Activated CD4-positive, alpha-beta T cell treated with anti-CD3 and anti-CD28 coated beads, Interleukin-2, amount 10 ng/mL, durations not matched to agents 7 days and 5 days (primary cell): Measurements from ENCODE around the gene RPS19BP1. TPM values are rescaled to one million over a fixed set of nuclear protein-coding genes. Genes with fewer than 3 reads are reported as not detected.

Source experiments
- CTCF ChIA-PET: fragments of 350-600 bp; sonication (Branson Sonifier 250); formaldehyde crosslinking; loops from one replicate; lab custom pipeline; 2021; ENCODE audit warnings: antibody characterized with exemption; lab: Charles Lee
- POLR2A ChIA-PET: fragments of 350-600 bp; sonication (Branson Sonifier 250); formaldehyde crosslinking; loops from one replicate; lab custom pipeline; 2021; ENCODE audit warnings: antibody characterized with exemption; lab: Charles Lee
- DNase-seq: peaks from one replicate; pipeline ENCODE4 v3.0.0-alpha.2; 2020
- H3K27ac Mint-ChIP-seq: one replicate; pipeline ENCODE4 v1.8.0; 2021; ENCODE audit warnings: mild to moderate bottlenecking, moderate library complexity, mixed read lengths
- H3K27me3 Mint-ChIP-seq: one replicate; pipeline ENCODE4 v1.8.0; 2021; ENCODE audit warnings: mixed read lengths
- H3K36me3 Mint-ChIP-seq: one replicate; pipeline ENCODE4 v1.8.0; 2021; ENCODE audit warnings: low read depth, mixed read lengths
- H3K4me1 Mint-ChIP-seq: one replicate; pipeline ENCODE4 v1.8.0; 2021; ENCODE audit warnings: mixed read lengths
- H3K4me3 Mint-ChIP-seq: one replicate; pipeline ENCODE4 v1.8.0; 2021; ENCODE audit warnings: mild to moderate bottlenecking, moderate library complexity, mixed read lengths
- H3K9me3 Mint-ChIP-seq: one replicate; pipeline ENCODE4 v1.8.0; 2021; ENCODE audit warnings: mixed read lengths
- total RNA-seq, 2 experiments: library from RNA; stranded (reverse); gene quantifications; one replicate each; pipeline ENCODE4 v1.2.3, GENCODE V29; 2021

RPS19BP1 gene
- total RNA-seq, 2 experiments from 2014 or later, result 51.8 to 69.3 TPM

DNA sequence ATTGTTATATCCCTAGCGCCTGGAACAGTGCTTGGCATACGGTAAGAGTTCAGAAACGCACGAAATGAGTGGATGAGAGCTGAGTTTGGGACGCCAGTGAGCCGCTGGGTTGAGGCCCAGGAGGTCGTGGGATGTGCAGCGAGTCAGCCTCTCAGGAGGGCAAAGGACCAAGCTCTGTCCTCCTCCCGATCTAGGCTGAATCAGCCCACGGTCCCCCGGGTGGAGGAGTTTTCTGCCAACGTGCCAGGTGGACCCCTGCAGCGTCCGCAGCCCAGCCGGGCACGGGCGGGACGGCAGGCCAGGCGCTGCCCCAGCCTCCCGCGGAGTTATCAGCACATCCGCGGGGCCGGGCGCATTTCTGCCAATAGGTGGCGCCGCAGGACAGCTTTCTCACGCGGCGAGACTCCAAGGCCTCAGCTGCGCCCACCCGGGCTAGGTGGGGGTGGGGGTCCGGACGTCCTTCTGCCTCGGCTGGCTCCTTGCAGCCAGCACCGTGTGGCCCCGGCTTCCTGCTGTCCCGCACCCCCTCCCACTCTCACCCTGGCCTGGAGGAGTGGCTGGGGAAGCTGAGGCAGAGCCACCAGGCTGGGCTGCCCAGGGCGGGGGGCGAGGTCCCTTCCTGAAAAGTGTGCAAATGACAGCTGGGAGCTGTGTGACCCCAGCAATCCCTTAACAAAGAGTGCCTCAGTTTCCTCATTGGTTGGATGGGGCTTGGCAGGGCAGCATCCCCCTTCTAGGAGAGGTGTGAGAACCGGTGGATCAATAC, 2.2 kb upstream of the RPS19BP1 start:
- CTCF ChIA-PET, result interaction anchor here (0.5 to 4.5 kb wide), 34 partner anchors 8 to 692 kb away, joined by 3 to 57 read pairs (median 4); partner anchors contain the start of gene TNRC6B
- Mint-ChIP-seq H3K27ac (peak overlapping the region; percentile 22), H3K4me3 (no peak overlapping the region), H3K36me3 (peaks cover 21% of the 10 kb centered on the region), H3K9me3 (no peaks in the 10 kb centered on the region), H3K4me1 (peaks cover 37% of the 10 kb centered on the region), H3K27me3 (no peaks in the 10 kb centered on the region)
- peak; percentile 82 for DNase-seq
- POLR2A ChIA-PET, result no interaction called here

DNA sequence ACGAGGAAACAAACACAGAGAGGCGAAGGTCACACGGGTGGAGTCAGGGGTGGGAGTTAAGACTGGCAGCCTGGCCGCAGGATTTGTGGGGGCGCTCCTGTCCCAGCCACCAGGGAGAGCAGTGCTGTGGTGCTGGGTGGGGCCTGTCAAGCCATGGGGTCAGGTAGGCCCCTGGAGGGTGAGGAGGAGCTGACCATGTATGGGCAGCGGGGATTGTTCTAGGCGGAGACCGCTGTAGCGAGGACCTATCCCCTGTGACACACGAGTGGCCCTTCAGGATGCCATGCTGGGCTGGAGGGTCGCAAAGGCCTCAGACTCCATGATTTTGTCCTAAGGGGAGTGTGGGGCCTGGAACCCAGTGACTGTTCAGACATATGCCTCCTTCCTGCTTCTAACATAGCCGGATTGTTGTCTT, 1.6 kb upstream of the RPS19BP1 start:
- H3K27ac Mint-ChIP-seq, result peak overlapping the region; percentile 22
- ChIA-PET POLR2A (no interaction called here), CTCF (interaction anchor here (0.6 to 4.5 kb wide), 26 partner anchors 10 to 693 kb away, joined by 3 to 57 read pairs (median 5); partner anchors contain the start of gene TNRC6B)

DNA sequence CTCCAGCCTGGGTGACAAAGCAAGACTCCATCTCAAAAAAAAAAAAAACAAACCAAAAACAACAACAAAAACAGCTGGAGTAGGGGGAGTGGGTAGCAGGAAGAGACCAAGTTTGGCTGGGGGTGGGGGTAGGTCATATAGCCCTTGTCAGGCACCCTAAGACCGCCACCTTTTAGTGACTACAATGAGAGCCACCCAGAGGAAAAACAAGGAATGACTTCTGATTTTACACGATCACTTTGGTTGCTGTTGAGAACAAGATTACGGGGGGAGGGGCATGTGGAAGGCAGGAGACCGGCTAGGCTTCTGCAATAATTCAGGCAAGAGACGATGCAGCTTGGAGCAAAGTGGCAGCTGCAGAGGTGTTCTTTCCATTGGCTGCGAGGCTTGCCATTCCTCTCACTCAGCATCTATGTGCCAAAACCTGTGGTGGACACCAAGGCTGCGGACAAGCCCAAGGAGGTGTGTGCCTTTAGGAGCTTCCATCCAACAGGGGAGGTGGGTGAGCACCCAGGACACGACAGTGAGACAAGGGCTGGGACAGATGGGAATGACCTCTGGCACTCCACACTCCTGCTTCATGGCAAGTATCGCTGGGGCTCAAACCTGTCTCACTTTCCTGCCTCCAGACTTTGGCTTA, 1.7 kb downstream of the RPS19BP1 start:
- Mint-ChIP-seq H3K4me3 (peak overlapping the region; percentile 85), H3K9me3 (no peaks in the 10 kb centered on the region), H3K27ac (peak overlapping the region; percentile 76), H3K27me3 (no peaks in the 10 kb centered on the region), H3K36me3 (peaks cover 43% of the 10 kb centered on the region), H3K4me1 (peaks cover 73% of the 10 kb centered on the region)
- CTCF ChIA-PET, result interaction anchor here (0.7 to 11.4 kb wide), 10 partner anchors 11 to 1375 kb away, joined by 3 to 216 read pairs (median 12); partner anchors contain the start of genes ATF4, MIEF1 and TAB1
- POLR2A ChIA-PET, result no interaction called here
- no peak for DNase-seq

More for the DNA sequence above, 1.6 kb upstream of the RPS19BP1 start:
- Mint-ChIP-seq H3K4me3 (no peak overlapping the region), H3K36me3 (peaks cover 27% of the 10 kb centered on the region), H3K27me3 (no peaks in the 10 kb centered on the region), H3K4me1 (peaks cover 44% of the 10 kb centered on the region), H3K9me3 (no peaks in the 10 kb centered on the region)
- no peak for DNase-seq

DNA sequence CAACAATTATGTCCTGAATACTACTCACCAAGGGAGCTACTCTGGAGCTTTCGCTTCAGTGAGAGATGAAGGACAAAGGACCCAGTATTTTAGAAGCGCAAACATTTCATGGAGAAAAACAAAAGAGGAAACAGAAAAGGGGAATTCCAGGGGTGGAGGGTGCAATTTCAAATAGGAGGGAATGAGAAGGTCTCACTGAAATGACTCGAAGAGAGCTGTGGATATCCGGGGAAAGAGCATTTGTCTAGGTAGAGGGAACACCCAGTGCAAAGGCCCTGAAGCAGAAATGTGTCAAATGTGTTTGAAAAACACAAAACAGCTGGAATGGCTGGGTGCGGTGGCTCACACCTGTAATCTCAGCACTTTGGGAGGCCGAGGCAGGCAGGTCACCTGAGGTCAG, 2.4 kb downstream of the RPS19BP1 start:
- POLR2A ChIA-PET, result interaction anchor here (0.6 kb wide), 1 partner anchor 28 kb away, joined by 4 read pairs; the partner anchor contains the start of gene MIEF1

DNA sequence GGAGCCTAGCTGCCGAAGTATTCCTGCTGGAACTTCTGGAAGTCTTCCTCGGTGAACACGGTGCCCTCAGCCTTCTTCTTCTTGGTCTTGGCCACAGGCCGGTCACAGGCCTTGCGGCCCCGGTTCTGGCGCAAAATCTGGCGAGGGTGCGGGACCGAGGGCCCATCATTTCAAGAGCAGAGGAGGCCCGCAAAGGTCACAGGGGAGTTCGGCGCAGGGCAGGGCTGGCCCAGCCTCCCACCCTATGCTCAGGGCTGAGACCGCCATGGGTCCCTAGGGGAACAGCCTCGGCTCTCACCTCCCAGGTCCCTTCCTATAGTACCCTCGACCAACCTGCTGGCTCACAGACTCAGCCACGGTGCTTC, 3.1 kb downstream of the RPS19BP1 start:
- CTCF ChIA-PET, result interaction anchor here (0.6 to 11.4 kb wide), 37 partner anchors 9 to 819 kb away, joined by 3 to 216 read pairs (median 5); partner anchors contain the start of genes ATF4, CBX7, MIEF1 and RPL3
- Mint-ChIP-seq H3K4me3 (peak overlapping the region; percentile 52), H3K36me3 (peaks cover 55% of the 10 kb centered on the region), H3K9me3 (no peaks in the 10 kb centered on the region), H3K27me3 (no peaks in the 10 kb centered on the region), H3K4me1 (peaks cover 86% of the 10 kb centered on the region), H3K27ac (peak overlapping the region; percentile 80)
- POLR2A ChIA-PET, result interaction anchor here (1.0 to 1.2 kb wide), 2 partner anchors 10 to 210 kb away, joined by 6 to 7 read pairs; partner anchors contain the start of genes ATF4 and RPL3
- no peak for DNase-seq

More for the DNA sequence above, 2.4 kb downstream of the RPS19BP1 start:
- H3K9me3 Mint-ChIP-seq, result no peaks in the 10 kb centered on the region
- peaks cover 80% of the 10 kb centered on the region for H3K4me1 Mint-ChIP-seq
- H3K27ac Mint-ChIP-seq, result no peak overlapping the region
- DNase-seq, result no peak
- CTCF ChIA-PET, result interaction anchor here (0.6 to 11.4 kb wide), 13 partner anchors 8 to 1376 kb away, joined by 3 to 216 read pairs (median 9); partner anchors contain the start of genes ATF4, MIEF1 and TAB1
- H3K4me3 Mint-ChIP-seq, result peak overlapping the region; percentile 11
- no peaks in the 10 kb centered on the region for H3K27me3 Mint-ChIP-seq
- peaks cover 49% of the 10 kb centered on the region for H3K36me3 Mint-ChIP-seq

DNA sequence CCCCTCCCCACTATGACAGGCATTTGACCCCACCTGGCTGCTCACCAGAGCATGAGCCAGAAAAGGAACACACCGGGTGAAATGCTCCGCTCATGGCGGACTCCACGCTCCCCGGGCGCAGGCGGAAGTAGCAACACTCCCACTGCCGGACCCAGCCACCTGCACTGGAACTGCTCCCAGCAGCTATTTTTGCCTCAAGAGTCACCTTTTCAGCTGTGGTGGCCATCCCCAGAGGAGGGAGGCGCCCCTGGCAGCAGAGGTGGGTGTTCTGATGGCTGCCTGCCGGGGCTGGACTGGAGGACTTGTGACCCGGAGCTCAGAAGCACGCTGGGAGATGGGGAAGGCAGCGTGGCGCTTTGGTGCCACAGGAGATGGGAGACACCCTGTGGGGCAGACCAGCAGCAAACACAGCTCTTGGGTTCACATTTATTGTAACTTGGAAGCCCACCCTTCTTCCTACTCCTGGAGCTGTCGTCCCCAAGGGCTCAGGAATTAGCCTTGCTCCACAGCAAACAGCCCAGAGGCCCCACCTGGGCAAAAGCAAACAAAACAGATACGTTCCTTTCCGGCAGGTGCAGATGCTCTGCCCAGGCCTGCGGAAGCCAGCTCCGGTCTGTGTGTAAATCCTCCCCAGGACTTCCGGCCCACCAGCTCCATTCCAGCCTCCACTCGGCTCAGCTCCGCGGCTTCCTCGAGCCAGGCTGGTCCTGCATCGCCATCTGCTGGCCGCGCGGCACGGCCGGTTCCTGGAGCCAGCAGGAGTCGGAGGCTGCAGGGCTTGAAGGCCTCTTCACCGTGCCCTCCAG, 3.7 kb downstream of the RPS19BP1 start:
- Mint-ChIP-seq H3K4me3 (peak overlapping the region; percentile 52), H3K27ac (peak overlapping the region; percentile 80), H3K9me3 (no peaks in the 10 kb centered on the region), H3K4me1 (peaks cover 86% of the 10 kb centered on the region), H3K27me3 (no peaks in the 10 kb centered on the region), H3K36me3 (peaks cover 59% of the 10 kb centered on the region)
- peak; percentile 93 for DNase-seq
- ChIA-PET CTCF (interaction anchor here (0.6 to 11.4 kb wide), 47 partner anchors 9 to 820 kb away, joined by 3 to 216 read pairs (median 5); partner anchors contain the start of genes ATF4, CBX7, FAM83F and MIEF1), POLR2A (interaction anchor here (0.6 to 1.2 kb wide), 3 partner anchors 9 to 210 kb away, joined by 4 to 7 read pairs (median 6); partner anchors contain the start of genes ATF4, RPL3 and TAB1)

DNA sequence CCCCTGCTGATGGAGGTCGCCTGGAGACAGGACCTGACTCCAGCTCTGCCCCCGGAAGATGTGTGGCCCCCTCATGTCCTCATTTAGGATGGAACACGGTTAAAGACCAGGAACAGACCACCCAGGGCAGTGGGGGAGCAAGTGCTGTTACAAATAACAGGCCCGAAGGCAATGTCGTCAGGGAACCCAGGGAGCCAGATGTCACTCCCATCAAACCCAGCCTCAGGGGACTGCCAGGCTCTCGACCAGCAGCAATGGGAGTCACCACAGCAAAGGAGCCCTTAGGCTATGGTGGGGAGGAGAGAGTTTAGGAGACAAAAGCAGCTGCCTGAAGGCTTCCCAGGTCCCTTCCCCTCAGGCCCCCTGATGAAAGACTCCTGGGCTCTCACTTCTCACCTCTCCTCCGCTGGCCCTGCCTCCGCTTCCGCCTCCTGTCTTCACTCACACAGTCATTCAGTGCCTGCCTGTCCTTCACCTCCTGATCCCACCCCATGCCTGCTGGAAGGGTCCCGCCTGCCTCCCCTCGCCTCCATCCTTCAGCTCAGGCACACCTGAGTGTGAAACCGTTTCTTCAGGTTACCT, 4.4 kb downstream of the RPS19BP1 start:
- Mint-ChIP-seq H3K27me3 (no peaks in the 10 kb centered on the region), H3K9me3 (no peaks in the 10 kb centered on the region), H3K36me3 (peaks cover 64% of the 10 kb centered on the region), H3K27ac (peak overlapping the region; percentile 80), H3K4me3 (peak overlapping the region; percentile 2), H3K4me1 (peaks cover 85% of the 10 kb centered on the region)
- ChIA-PET CTCF (interaction anchor here (0.6 to 11.4 kb wide), 23 partner anchors 8 to 658 kb away, joined by 3 to 216 read pairs (median 6); partner anchors contain the start of genes ATF4, CBX7, MIEF1 and RPL3), POLR2A (interaction anchor here (1.2 kb wide), 1 partner anchor 8 kb away, joined by 7 read pairs; the partner anchor contains the start of gene ATF4)
- DNase-seq, result no peak

DNA sequence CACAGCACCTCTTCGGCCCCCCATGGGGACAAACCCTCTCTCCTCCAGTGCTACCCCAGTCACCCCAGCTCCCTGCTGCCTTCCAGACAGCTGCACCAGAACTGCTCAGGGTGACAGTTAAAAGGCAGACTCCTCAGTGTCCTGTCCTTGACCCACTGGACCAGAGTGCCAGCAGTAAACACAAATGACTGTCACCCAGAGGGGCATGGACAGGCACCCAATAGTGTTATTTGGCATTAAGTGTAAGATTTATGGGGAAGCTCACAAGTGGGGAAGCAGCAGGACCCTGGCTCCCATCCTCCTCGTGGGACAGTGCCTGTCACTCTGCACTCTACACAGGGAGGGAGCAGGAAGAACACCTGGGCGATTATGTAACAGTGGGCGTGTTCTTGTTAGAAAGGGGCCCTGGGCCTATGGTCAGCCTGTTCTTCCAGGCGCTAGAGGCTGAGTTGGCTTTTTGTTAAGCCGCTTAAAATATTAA, 5.0 kb downstream of the RPS19BP1 start:
- H3K36me3 Mint-ChIP-seq, result peaks cover 71% of the 10 kb centered on the region
- no peaks in the 10 kb centered on the region for H3K9me3 Mint-ChIP-seq
- peak overlapping the region; percentile 73 for H3K27ac Mint-ChIP-seq
- ChIA-PET CTCF (interaction anchor here (1.5 to 11.4 kb wide), 2 partner anchors 12 to 32 kb away, joined by 8 to 216 read pairs; partner anchors contain the start of gene MIEF1), POLR2A (no interaction called here)
- peaks cover 90% of the 10 kb centered on the region for H3K4me1 Mint-ChIP-seq
- H3K27me3 Mint-ChIP-seq, result no peaks in the 10 kb centered on the region
- DNase-seq, result no peak
- no peak overlapping the region for H3K4me3 Mint-ChIP-seq

DNA sequence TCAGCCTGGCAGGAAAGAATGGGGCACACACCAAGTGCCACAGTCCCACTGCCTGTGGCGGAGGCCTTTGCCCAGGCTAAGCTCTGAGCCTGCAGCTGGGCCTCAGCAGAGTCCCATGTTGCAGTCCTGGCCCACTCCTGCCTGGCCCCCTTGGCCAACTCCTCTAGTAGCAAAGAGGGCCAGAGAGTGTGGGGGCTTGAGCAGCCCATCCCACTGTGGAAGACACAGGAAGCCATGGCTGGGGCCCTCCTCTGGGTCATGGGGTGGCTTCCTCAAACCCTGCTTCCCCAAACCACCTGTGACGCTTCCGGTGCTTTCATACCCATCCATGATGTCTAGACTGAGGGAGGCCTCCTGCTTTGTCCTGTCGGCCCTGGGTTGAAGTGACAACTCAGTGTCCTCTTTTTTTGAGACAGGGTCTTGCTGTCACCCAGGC, 5.8 kb downstream of the RPS19BP1 start:
- Mint-ChIP-seq H3K4me3 (peak overlapping the region; percentile 5), H3K4me1 (peaks cover 92% of the 10 kb centered on the region), H3K9me3 (no peaks in the 10 kb centered on the region), H3K27me3 (no peaks in the 10 kb centered on the region), H3K27ac (peak overlapping the region; percentile 66), H3K36me3 (peaks cover 75% of the 10 kb centered on the region)
- ChIA-PET CTCF (interaction anchor here (1.1 to 11.4 kb wide), 3 partner anchors 11 to 31 kb away, joined by 3 to 216 read pairs (median 8); partner anchors contain the start of gene MIEF1), POLR2A (no interaction called here)
- DNase-seq, result no peak

DNA sequence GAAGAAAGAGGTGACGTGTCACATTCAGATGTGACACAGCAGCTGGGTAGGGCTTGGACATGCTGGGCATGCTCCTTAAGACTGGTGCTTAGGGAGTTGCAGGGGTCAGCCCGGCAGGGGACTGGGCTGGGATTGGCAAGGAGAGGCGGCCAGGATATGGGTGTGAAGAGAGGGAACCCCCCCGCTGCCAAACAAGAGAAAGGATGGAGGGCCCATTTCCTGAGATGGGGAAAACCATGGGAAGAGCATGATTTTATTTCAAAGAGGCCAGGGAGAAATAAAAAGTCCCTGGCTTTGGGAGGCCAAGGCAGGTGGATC, 6.9 kb downstream of the RPS19BP1 start:
- ChIA-PET POLR2A (no interaction called here), CTCF (interaction anchor here (0.6 to 11.4 kb wide), 4 partner anchors 30 to 529 kb away, joined by 3 to 216 read pairs (median 6); partner anchors contain the start of genes MIEF1 and TAB1)
- H3K4me1 Mint-ChIP-seq, result peaks cover 85% of the 10 kb centered on the region
- peak overlapping the region; percentile 22 for H3K4me3 Mint-ChIP-seq
- H3K27ac Mint-ChIP-seq, result peak overlapping the region; percentile 80
- no peaks in the 10 kb centered on the region for H3K9me3 Mint-ChIP-seq
- DNase-seq, result no peak
- peaks cover 77% of the 10 kb centered on the region for H3K36me3 Mint-ChIP-seq
- no peaks in the 10 kb centered on the region for H3K27me3 Mint-ChIP-seq
